GM18511 (cell line): ENCODE data around the gene SMIM28.
"Not testable (repeated sequence)": the region's sequence is repeated elsewhere in the genome, so short reads cannot be mapped to it uniquely, and the experiment has no call there.

ENCODE experiments used
- ATAC-seq: cut with Tn5 transposase; IDR thresholded peaks from one replicate; pipeline ENCODE4 v1.9.1; 2021; ENCODE audit warnings: mild to moderate bottlenecking, moderate library complexity; ENCODE audit not compliant: unreplicated experiment

SMIM28 gene

GRCh38 chr6:138403801-138404665 lies 26.3 kb downstream of the SMIM28 start, which contains the start of gene HEBP2:
HEBP2 (plus strand) TSS chr6:138404223; CDS start chr6:138404496, 273 bp downstream.
- ATAC-seq = peak; percentile 93

GRCh38 chr6:138404666-138405337 lies 27.1 kb downstream of the SMIM28 start:
- peak; percentile 1 for ATAC-seq

- no peak for ATAC-seq
Observed at GRCh38 chr6:138405816-138406413, 28.2 kb downstream of the SMIM28 start.

- no peak for ATAC-seq
Observed at GRCh38 chr6:138406443-138406842, 28.7 kb downstream of the SMIM28 start.

- ATAC-seq = no peak
Observed at GRCh38 chr6:138410048-138410735, 32.5 kb downstream of the SMIM28 start.

GRCh38 chr6:138410972-138411880 lies 33.5 kb downstream of the SMIM28 start:
- ATAC-seq = peak; percentile 84

GRCh38 chr6:138415125-138415524 lies 37.4 kb downstream of the SMIM28 start:
- no peak for ATAC-seq

- no peak for ATAC-seq
Observed at GRCh38 chr6:138416206-138416605, 38.5 kb downstream of the SMIM28 start.

- no peak for ATAC-seq
Observed at GRCh38 chr6:138417493-138418117, 39.9 kb downstream of the SMIM28 start.

- ATAC-seq = no peak
Observed at GRCh38 chr6:138418118-138418742, 40.5 kb downstream of the SMIM28 start.

GRCh38 chr6:138419766-138420165 lies 42.1 kb downstream of the SMIM28 start:
- no peak for ATAC-seq

- no peak for ATAC-seq
Observed at GRCh38 chr6:138420356-138420755, 42.7 kb downstream of the SMIM28 start.

GRCh38 chr6:138421089-138421488 lies 43.4 kb downstream of the SMIM28 start:
- ATAC-seq = no peak

GRCh38 chr6:138421608-138422007 lies 43.9 kb downstream of the SMIM28 start:
- ATAC-seq = no peak

GRCh38 chr6:138422861-138423260 lies 45.2 kb downstream of the SMIM28 start:
- no peak for ATAC-seq

- ATAC-seq = no peak
Observed at GRCh38 chr6:138424004-138424904, 46.5 kb downstream of the SMIM28 start.

- ATAC-seq = not testable (repeated sequence)
Observed at GRCh38 chr6:138425256-138425655, 47.6 kb downstream of the SMIM28 start.

- ATAC-seq = no peak
Observed at GRCh38 chr6:138426500-138427123, 48.9 kb downstream of the SMIM28 start.
